ENCODE data around the gene CHD1L. TPM values are rescaled to one million over a fixed set of nuclear protein-coding genes. Genes with fewer than 3 reads are reported as not detected.
"Not testable (repeated sequence)": the region's sequence is repeated elsewhere in the genome, so short reads cannot be mapped to it uniquely, and the experiment has no call there.

Gene CHD1L
- polyA plus RNA-seq, 10 donors = 16.7 to 33.1 (median 22.8) TPM

- no peak for DNase-seq
These were observed 23.9 kb downstream of the CHD1L start for GRCh38 chr1:147266381-147266780.

GRCh38 chr1:147267711-147268110, 25.2 kb downstream of the CHD1L start:
- no peak for DNase-seq

- DNase-seq = no peak
These were observed 28.2 kb downstream of the CHD1L start for GRCh38 chr1:147270721-147271120.

- DNase-seq = no peak
These were observed 29.6 kb downstream of the CHD1L start for GRCh38 chr1:147272042-147272441.

GRCh38 chr1:147273409-147274336, 31.2 kb downstream of the CHD1L start:
- peak; percentile 71 to 78 (median 74) for DNase-seq

- no peak for DNase-seq
These were observed 39.5 kb downstream of the CHD1L start for GRCh38 chr1:147281950-147282349.

GRCh38 chr1:147283011-147283410, 40.5 kb downstream of the CHD1L start:
- DNase-seq = no peak

- no peak for DNase-seq
These were observed 44.8 kb downstream of the CHD1L start for GRCh38 chr1:147287133-147287865.

- DNase-seq = peak in 1 of 3 donors; percentile 39
These were observed 49.5 kb downstream of the CHD1L start for GRCh38 chr1:147292012-147292411.

GRCh38 chr1:147292631-147293251, 50.3 kb downstream of the CHD1L start:
- DNase-seq = peak in 1 of 3 donors; percentile 90

GRCh38 chr1:147297438-147297837, 55.0 kb downstream of the CHD1L start:
- no peak for DNase-seq

GRCh38 chr1:147305803-147306202, 63.3 kb downstream of the CHD1L start:
- DNase-seq = not testable (repeated sequence)

GRCh38 chr1:147316968-147317367, 74.5 kb downstream of the CHD1L start:
- DNase-seq = no peak

- DNase-seq = not testable (repeated sequence)
These were observed 84.6 kb downstream of the CHD1L start for GRCh38 chr1:147326933-147327687.

GRCh38 chr1:147334292-147334691, 91.8 kb downstream of the CHD1L start:
- DNase-seq = peak in 2 of 3 donors; percentile 25 to 30

- peak in 1 of 3 donors; percentile 3 for DNase-seq
These were observed 93.8 kb downstream of the CHD1L start for GRCh38 chr1:147336291-147336690.

GRCh38 chr1:147337040-147337630, 94.7 kb downstream of the CHD1L start:
- DNase-seq = peak; percentile 45 to 88 (median 81)

GRCh38 chr1:147338571-147338970, 96.1 kb downstream of the CHD1L start:
- DNase-seq = no peak

- DNase-seq = no peak
These were observed 98.8 kb downstream of the CHD1L start for GRCh38 chr1:147341246-147341645.

All from muscle of back (tissue), 11 donors.